ENCODE results near the gene HLTF.

DNA sequence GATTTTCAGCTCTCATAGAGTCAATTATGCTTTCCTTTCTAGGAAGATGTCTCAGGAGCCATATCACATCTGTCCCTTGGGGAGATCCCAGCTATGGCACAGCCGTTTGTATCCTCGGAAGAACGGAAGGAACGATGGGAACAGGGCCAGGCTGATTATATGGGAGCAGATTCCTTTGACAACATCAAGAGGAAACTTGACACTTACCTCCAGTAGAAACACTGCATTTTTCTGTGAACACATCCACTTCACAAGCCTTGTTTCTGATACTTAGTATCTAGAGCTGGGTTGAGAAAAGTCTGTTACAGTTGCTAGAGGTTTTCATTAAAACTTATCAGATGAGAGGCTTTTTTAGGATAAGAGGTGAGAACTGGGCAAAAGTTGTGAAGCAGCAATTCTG, 59.6 kb downstream of the HLTF start:
- TF ChIP-seq, protein P1, sequence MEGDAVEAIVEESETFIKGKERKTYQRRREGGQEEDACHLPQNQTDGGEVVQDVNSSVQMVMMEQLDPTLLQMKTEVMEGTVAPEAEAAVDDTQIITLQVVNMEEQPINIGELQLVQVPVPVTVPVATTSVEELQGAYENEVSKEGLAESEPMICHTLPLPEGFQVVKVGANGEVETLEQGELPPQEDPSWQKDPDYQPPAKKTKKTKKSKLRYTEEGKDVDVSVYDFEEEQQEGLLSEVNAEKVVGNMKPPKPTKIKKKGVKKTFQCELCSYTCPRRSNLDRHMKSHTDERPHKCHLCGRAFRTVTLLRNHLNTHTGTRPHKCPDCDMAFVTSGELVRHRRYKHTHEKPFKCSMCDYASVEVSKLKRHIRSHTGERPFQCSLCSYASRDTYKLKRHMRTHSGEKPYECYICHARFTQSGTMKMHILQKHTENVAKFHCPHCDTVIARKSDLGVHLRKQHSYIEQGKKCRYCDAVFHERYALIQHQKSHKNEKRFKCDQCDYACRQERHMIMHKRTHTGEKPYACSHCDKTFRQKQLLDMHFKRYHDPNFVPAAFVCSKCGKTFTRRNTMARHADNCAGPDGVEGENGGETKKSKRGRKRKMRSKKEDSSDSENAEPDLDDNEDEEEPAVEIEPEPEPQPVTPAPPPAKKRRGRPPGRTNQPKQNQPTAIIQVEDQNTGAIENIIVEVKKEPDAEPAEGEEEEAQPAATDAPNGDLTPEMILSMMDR (IDR thresholded peaks at IDR 0.05), result no peak
- TF ChIP-seq POLR2AphosphoS5 (IDR thresholded peaks at IDR 0.05) (no peak), POLR2A (IDR thresholded peaks at IDR 0.05; ENCODE audit: low read depth) (no peak)

All from esophagus muscularis mucosa (tissue), 3 donors.